ENCODE data around the gene ARHGAP18. TPM values are rescaled to one million over a fixed set of nuclear protein-coding genes. Genes with fewer than 3 reads are reported as not detected.

The ARHGAP18 gene
- total RNA-seq, 1 experiment from 2014 or later = 2.4 TPM

DNA sequence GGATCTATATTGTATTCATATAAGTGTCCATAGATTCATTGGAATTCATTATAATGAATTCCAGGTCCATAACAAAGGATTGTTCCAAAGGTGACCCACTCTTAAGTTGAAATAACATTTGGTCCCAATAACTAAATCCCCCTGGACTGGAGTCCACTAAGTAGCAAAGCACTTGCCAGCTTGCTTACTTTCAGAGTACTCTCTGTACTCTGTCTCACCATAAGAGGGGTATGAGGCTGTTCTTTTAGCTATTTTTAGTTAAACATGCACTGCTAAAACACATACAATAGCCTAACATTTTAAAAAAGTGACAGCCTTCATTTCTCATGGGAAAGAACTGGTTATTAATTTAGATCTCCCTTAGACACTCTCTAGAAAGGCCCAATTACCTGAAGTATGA lies 16.7 kb upstream of the ARHGAP18 start:
- Histone ChIP-seq H3K79me2 (ENCODE audit: insufficient read depth, low read length) (no peaks in the 10 kb centered on the region), H2BK120ac (ENCODE audit: low read depth, low read length, poor library complexity, severe bottlenecking) (no peak overlapping the region), H4K5ac (ENCODE audit: insufficient read length, low read depth, low read length) (no peak overlapping the region), H3K4ac (ENCODE audit: low read depth, low read length) (no peak overlapping the region), H3T11ph (ENCODE audit: low read length) (no peak overlapping the region), H4K8ac (replicated peaks; ENCODE audit: insufficient read length, low read depth, low read length) (no peak overlapping the region), H4K91ac (ENCODE audit: insufficient read length, low read depth, low read length) (no peak overlapping the region), H3K27me3 (ENCODE audit: insufficient read depth, low read length) (no peaks in the 10 kb centered on the region), H3K4me1 (ENCODE audit: insufficient read depth, low read length) (peaks cover 5% of the 10 kb centered on the region; the same call in 1 of the 2 replicates), H2BK12ac (ENCODE audit: insufficient read length, low read depth, low read length) (no peak overlapping the region), H2BK15ac (ENCODE audit: low read depth, low read length) (no peak overlapping the region), H3K9me3 (ENCODE audit: control insufficient read depth, low read depth, low read length) (no peaks in the 10 kb centered on the region), H3K4me2 (ENCODE audit: insufficient read depth, insufficient read length, low read length) (no peak overlapping the region), H3K56ac (ENCODE audit: insufficient read length, low read depth, low read length) (no peak overlapping the region), H3K9ac (ENCODE audit: extremely low read depth, insufficient read length, low read length) (no peak overlapping the region), H3K18ac (ENCODE audit: insufficient read length, low read depth, low read length) (no peak overlapping the region), H3K27ac (ENCODE audit: insufficient read length, low read depth, low read length) (no peak overlapping the region), H2BK20ac (ENCODE audit: low read depth, low read length, poor library complexity, severe bottlenecking) (no peak overlapping the region), H2BK5ac (ENCODE audit: insufficient read length, low read length) (no peak overlapping the region), H2AFZ (ENCODE audit: low read length) (no peak overlapping the region), H3K14ac (ENCODE audit: insufficient read depth, low read length) (no peak overlapping the region), H3K23me2 (ENCODE audit: insufficient read length, low read depth, low read length, poor library complexity, severe bottlenecking) (no peaks in the 10 kb centered on the region), H3K79me1 (ENCODE audit: insufficient read depth, low read depth, low read length, poor library complexity, severe bottlenecking) (no peaks in the 10 kb centered on the region), H2AK5ac (ENCODE audit: insufficient read length, low read length) (no peak overlapping the region), H3K23ac (ENCODE audit: insufficient read length, low read depth, low read length) (no peak overlapping the region), H4K20me1 (ENCODE audit: control insufficient read depth, insufficient read depth, insufficient read length) (no peaks in the 10 kb centered on the region)
- Mint-ChIP-seq H3K9me3 (no peaks in the 10 kb centered on the region), H3K27ac (no peak overlapping the region), H3K27me3 (ENCODE audit: low read depth) (no peaks in the 10 kb centered on the region), H3K4me1 (peaks cover 13 to 21% of the 10 kb centered on the region in 2 experiments; a peak in 3 of 4 replicates), H3K4me3 (no peak overlapping the region), H3K36me3 (ENCODE audit: insufficient read depth in 1 of 3, low read depth in 3 of 3) (no peaks in the 10 kb centered on the region)
- no peak for DNase-seq
- TF ChIP-seq, protein P1, sequence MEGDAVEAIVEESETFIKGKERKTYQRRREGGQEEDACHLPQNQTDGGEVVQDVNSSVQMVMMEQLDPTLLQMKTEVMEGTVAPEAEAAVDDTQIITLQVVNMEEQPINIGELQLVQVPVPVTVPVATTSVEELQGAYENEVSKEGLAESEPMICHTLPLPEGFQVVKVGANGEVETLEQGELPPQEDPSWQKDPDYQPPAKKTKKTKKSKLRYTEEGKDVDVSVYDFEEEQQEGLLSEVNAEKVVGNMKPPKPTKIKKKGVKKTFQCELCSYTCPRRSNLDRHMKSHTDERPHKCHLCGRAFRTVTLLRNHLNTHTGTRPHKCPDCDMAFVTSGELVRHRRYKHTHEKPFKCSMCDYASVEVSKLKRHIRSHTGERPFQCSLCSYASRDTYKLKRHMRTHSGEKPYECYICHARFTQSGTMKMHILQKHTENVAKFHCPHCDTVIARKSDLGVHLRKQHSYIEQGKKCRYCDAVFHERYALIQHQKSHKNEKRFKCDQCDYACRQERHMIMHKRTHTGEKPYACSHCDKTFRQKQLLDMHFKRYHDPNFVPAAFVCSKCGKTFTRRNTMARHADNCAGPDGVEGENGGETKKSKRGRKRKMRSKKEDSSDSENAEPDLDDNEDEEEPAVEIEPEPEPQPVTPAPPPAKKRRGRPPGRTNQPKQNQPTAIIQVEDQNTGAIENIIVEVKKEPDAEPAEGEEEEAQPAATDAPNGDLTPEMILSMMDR (conservative IDR thresholded peaks at IDR 0.05) = no peak
